Limb (tissue), 2 donors: ENCODE measurements around the gene PHYKPL.

Experiments
- DNase-seq, 2 donors: peaks; one replicate each; pipeline ENCODE4 v3.0.0-alpha.2; 2016; ENCODE audit errors: extremely low spot score in 2 of 2

PHYKPL gene

GRCh38 chr5:178232124-178232919 is at the start of gene PHYKPL:
TSS of gene PHYKPL (minus strand) at chr5:178232802. CDS start at chr5:178232550, 252 bp downstream.
- peak; percentile 62 to 88 for DNase-seq

- DNase-seq = no peak
Measured at GRCh38 chr5:178282391-178282790, 49.8 kb upstream of the PHYKPL start.

- no peak for DNase-seq
Measured at GRCh38 chr5:178281331-178281730, 48.7 kb upstream of the PHYKPL start.

- DNase-seq = no peak
Measured at GRCh38 chr5:178280631-178281030, 48.0 kb upstream of the PHYKPL start.

- peak; percentile 80 to 92 for DNase-seq
Measured at GRCh38 chr5:178279723-178280438, 47.3 kb upstream of the PHYKPL start.

GRCh38 chr5:178279026-178279722 is 46.6 kb upstream of the PHYKPL start:
- DNase-seq = no peak

GRCh38 chr5:178278358-178279023 is 45.9 kb upstream of the PHYKPL start:
- no peak for DNase-seq

GRCh38 chr5:178277866-178278265 is 45.3 kb upstream of the PHYKPL start:
- no peak for DNase-seq

GRCh38 chr5:178277346-178277745 is 44.7 kb upstream of the PHYKPL start:
- DNase-seq = no peak

- DNase-seq = no peak
Measured at GRCh38 chr5:178274781-178275537, 42.4 kb upstream of the PHYKPL start.

GRCh38 chr5:178273665-178274541 is 41.3 kb upstream of the PHYKPL start:
- DNase-seq = no peak

GRCh38 chr5:178273041-178273440 is 40.4 kb upstream of the PHYKPL start:
- DNase-seq = no peak

- DNase-seq = no peak
Measured at GRCh38 chr5:178272591-178272990, 40.0 kb upstream of the PHYKPL start.

GRCh38 chr5:178271726-178272479 is 39.3 kb upstream of the PHYKPL start:
- no peak for DNase-seq

GRCh38 chr5:178271231-178271630 is 38.6 kb upstream of the PHYKPL start:
- no peak for DNase-seq

- DNase-seq = no peak
Measured at GRCh38 chr5:178269499-178269898, 36.9 kb upstream of the PHYKPL start.

GRCh38 chr5:178267876-178268275 is 35.3 kb upstream of the PHYKPL start:
- no peak for DNase-seq

GRCh38 chr5:178267245-178267644 is 34.6 kb upstream of the PHYKPL start:
- DNase-seq = no peak

GRCh38 chr5:178266581-178266980 is 34.0 kb upstream of the PHYKPL start:
- no peak for DNase-seq
